HG03025 (cell line): ENCODE measurements around the gene TTC39C.

Source experiments
- ATAC-seq: cut with Tn5 transposase; IDR thresholded peaks from one replicate; pipeline ENCODE4 v1.9.1; 2021; ENCODE audit warnings: mild to moderate bottlenecking, moderate library complexity; ENCODE audit not compliant: unreplicated experiment, low FRiP score

Gene TTC39C

GRCh38 chr18:24176727-24177416, 162.3 kb downstream of the TTC39C start:
- peak; percentile 84 for ATAC-seq

GRCh38 chr18:24177499-24178133, 163.1 kb downstream of the TTC39C start:
- ATAC-seq: no peak

DNA sequence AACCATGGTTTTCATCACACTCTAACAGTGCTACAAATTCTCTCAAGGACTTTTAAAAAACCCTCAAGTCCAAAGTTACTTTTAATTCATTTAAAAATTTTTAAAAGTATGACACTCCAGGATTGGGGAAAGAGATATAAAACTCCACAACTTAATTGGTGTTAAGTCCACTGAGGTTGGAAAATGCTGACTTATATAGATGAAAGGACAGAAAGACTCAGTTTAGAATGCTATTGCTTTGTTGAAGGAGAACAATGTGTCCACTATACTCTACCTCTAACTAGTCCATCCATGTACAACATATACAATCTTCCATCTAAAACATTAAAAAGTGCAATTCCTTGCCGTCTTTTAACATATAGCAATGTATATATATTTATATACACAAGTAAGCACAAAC, 165.5 kb downstream of the TTC39C start:
- ATAC-seq: no peak

- no peak for ATAC-seq
These were observed 167.3 kb downstream of the TTC39C start for GRCh38 chr18:24181806-24182205.
